Mesenteric fat pad (tissue), 1 donor: ENCODE results near the gene IL32. TPM values are rescaled to one million over a fixed set of nuclear protein-coding genes. Genes with fewer than 3 reads are reported as not detected.

Experiments
- DNase-seq: peaks from one replicate; pipeline ENCODE4 v3.0.0-alpha.2; 2020; ENCODE audit warnings: low spot score
- long read RNA-seq: library from polyadenylated mRNA; unstranded; transcript quantifications from one replicate; pipeline ENCODE4 v2.0.0, GENCODE V29; 2020
- total RNA-seq: library from RNA; stranded (reverse); fragmentation: NEBNext Ultra II Directional; extraction: Animal tissue kit (Norgen Biotek cat#: 25700); gene quantifications from one replicate; pipeline ENCODE4 v1.2.1, GENCODE V29; 2021
- donor health status: DM: yes; HTN: yes; CAD: no.

IL32 gene
- 36.0 TPM for total RNA-seq
- long read RNA-seq, transcript IL32-202 (7 exons, 1,105 nt), result major isoform, 12 of 28 reads
- long read RNA-seq, partial matches to known transcripts, result 1 of 28 reads
- long read RNA-seq, other reads (novel, unspliced or antisense), result 10 of 28 reads

- DNase-seq, result no peak
These were observed at the start of gene IL32 for GRCh38 chr16:3065069-3065741. TSS of gene IL32 (plus strand) at chr16:3065640. CDS start at chr16:3065812, 172 bp downstream.

- DNase-seq, result no peak
These were observed 49.4 kb upstream of the IL32 start for GRCh38 chr16:3015865-3016521.

DNA sequence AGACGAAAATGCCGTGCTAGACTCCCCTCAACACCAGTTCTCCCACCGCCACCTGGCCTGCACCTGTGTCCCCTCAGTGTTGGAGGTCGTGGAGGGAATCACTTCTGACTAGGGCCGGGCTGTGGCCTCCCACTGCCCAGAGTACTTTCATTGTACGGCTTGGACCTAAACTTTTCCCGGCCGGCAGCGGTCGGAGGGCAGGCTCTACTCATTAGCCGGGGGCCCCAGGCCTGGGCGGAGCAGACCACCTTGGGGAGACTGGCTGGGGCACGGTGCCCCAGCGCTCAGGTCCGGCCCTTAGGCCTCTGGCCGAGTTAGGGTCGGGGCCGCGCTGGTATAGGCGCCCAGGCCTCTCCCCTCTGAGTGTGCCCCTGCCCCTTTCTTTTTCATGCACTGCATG, 48.1 kb upstream of the IL32 start:
- DNase-seq, result no peak

- no peak for DNase-seq
These were observed 47.5 kb upstream of the IL32 start, which contains the start of gene CLDN6 for GRCh38 chr16:3017794-3018506. TSS of gene CLDN6 (minus strand) at chr16:3018183. CDS start at chr16:3016021, 2,162 bp downstream.

DNA sequence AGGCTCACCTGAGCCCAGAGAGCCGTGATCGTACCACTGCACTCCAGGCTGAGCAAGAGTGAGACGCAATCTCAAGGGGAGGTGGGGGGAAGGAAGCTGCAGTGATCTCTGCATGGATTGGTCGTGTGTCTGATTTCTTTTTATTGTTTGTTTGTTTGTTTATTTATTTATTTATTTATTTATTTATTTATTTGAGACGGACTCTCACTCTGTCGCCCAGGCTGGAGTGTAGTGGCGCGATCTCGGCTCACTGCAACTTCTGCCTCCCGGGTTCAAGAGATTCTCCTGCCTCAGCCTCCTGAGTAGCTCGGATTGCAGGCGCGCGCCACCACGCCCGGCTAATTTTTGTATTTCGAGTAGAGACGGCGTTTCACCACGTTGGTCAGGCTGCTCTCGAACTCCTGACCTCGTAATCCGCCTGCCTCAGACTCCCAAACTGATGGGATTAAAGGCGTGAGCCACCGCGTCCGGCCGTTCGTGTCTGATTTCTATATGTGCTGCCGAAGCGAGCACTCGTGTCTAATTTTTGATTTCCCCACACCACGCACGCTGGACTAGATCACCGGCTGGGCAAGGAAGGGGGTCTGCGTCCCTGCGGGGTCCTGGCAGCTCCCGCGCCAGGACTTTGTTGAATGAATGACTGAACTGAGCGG, 45.7 kb upstream of the IL32 start:
- DNase-seq, result no peak

DNA sequence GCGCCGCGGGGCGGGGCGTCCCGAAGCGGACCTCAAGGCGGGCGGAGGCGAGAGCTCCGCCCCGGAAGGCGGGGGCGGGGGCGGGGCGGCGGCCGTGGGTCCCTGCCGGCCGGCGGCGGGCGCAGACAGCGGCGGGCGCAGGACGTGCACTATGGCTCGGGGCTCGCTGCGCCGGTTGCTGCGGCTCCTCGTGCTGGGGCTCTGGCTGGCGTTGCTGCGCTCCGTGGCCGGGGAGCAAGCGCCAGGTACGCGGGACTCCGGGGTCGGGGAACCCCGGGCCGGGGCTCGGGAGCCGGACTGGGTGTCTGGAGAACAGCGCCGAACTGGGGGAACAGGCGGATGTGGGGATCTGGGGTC, 45.2 kb upstream of the IL32 start, which contains the start of gene TNFRSF12A:
TNFRSF12A (plus strand) TSS at position 122 of the 357 bp plus-strand sequence; CDS start at position 152, 30 bp downstream.
- peak; percentile 93 for DNase-seq

DNA sequence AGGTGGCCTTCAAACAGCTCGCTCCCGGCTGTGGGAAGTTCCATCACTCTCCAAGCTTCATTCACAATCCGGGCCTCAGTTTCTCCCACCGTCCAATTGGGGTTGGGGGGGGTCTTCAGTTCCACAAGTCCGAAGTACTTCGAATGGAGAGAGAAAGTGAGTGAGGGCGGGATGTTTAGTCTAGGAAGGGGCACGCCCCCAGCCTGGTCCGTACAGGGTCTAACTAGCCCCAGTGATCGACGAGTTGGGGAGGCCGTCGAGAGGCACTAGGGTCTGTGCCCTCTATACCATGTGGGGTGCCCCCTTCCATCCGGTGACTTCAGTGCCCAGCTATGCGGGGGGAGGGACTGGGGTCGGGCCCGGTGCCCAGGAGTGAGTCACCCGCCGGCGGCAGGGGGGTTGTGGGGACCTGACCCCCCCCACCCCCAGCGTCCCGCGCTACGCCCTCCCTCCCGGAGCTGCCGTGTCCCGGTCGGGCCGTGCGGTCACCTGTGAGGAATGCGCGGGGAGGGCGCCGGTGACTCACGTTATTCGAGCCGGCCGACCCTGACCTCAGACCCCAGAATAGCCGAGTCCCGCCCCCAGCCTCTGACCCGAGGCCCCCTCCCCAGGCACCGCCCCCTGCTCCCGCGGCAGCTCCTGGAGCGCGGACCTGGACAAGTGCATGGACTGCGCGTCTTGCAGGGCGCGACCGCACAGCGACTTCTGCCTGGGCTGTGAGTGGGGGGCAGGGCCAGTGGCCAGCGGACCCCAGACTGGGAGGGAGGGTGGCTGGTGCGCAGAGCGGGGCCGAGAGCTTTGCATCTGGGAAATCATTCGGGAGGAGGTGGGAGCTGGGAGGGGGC, 44.6 kb upstream of the IL32 start:
- DNase-seq, result peak; percentile 96

DNA sequence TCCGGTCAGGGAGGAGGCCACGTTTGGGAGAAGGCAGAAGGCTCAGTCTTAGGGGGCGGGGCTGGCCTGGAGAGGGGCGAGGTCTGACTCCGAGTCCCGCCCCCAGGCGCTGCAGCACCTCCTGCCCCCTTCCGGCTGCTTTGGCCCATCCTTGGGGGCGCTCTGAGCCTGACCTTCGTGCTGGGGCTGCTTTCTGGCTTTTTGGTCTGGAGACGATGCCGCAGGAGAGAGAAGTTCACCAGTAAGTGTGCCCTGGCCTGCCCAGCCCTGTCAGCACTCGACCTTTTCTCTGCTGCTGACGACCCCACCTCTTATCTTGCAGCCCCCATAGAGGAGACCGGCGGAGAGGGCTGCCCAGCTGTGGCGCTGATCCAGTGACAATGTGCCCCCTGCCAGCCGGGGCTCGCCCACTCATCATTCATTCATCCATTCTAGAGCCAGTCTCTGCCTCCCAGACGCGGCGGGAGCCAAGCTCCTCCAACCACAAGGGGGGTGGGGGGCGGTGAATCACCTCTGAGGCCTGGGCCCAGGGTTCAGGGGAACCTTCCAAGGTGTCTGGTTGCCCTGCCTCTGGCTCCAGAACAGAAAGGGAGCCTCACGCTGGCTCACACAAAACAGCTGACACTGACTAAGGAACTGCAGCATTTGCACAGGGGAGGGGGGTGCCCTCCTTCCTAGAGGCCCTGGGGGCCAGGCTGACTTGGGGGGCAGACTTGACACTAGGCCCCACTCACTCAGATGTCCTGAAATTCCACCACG, 43.8 kb upstream of the IL32 start:
- peak; percentile 92 for DNase-seq

GRCh38 chr16:3022208-3022683, 43.2 kb upstream of the IL32 start:
- peak; percentile 97 for DNase-seq

DNA sequence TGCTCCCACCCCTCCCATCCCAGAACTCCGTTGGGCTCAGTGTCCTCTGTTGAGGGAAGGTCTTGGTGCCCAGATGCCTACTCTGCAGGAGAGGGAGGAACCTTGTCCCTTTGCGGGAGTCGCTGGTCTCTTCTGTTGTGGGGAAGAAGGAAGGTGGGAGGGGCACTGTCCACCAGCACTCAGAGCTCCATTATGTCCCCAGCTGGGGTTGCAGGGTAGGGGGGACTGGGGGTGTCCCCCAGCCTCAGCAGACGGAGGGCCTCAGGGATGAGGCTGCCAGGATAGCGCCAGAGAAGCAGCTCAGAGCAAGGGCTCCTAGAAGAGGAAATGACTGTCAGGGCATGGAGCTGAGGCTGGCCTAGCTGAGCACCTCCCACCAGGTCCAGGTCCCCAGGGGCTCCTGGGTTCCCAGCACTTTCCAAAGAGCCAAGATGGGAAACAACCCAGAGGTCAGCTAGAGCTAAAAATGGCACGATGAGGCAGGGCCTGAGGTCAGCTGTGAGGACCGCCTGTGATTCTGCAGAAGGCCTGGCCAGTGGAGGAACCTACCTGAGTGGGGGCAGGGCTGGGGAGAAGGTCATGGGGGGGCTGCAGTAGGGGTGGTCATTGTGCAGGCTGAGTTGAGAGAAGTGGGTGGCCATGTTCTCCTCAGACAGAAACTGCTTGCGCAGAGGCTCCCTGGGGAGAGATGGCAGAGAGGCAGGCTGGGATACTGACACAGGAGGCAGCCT, 42.6 kb upstream of the IL32 start:
- no peak for DNase-seq

DNA sequence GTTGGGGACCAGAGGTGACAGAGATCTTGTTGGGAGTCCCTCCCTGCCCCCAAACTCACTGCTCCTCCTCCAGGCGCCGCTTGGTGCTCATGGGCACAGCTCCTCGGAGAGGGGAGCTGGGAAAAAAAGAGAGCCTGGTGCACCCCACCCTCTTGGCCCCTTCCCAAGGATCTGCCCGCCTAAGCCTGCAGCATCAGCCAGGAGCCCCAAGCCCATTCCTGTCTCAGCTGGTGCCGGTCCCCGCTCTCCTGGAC, 42.1 kb upstream of the IL32 start:
- no peak for DNase-seq

DNA sequence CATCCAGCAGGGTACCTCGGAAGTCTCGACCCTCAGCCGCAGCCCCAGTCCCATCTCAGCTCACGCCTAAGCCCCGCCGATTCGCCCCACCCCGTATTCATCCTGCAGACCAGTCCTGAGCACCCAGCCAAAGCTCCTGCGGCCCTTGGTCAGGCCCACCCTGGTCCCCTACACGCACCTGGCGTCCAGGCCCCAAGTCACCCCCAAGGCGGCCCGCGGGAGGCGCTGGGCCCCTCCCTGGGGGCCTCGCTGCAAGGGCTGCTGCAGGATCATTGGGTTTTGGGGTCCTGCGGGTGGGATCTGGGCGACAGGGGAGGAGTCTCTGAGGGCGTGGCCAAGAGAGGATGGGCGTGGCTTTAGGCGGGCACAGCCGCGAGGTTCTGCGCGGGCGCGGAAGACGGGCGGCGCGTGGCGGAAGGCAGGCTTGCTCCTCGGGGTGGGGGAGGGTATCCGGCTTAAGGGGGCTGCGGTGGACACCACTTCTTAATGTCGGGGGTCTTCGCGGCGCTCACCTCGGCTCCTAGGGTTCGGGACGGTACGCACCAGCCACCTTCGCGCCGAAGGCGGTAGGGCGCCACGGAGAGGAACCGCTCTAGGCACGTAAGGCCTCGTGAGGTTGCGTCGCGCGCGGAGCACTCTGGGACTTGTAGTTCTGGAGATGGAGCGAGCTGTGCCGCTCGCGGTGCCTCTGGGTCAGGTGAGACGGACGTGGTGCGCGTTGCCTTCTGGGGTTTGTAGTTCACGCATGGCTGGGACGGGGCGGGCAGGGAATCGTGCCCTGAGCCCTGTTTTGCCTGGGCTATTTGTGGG, 41.6 kb upstream of the IL32 start, which contains the start of the genes HCFC1R1 and THOC6:
HCFC1R1 (minus strand) TSS at position 274 of the 810 bp plus-strand sequence; CDS start at position 273, 1 bp downstream.
THOC6 (plus strand) TSS at position 367 of the 810 bp plus-strand sequence; CDS start at position 659, 292 bp downstream.
- peak; percentile 99 for DNase-seq

DNA sequence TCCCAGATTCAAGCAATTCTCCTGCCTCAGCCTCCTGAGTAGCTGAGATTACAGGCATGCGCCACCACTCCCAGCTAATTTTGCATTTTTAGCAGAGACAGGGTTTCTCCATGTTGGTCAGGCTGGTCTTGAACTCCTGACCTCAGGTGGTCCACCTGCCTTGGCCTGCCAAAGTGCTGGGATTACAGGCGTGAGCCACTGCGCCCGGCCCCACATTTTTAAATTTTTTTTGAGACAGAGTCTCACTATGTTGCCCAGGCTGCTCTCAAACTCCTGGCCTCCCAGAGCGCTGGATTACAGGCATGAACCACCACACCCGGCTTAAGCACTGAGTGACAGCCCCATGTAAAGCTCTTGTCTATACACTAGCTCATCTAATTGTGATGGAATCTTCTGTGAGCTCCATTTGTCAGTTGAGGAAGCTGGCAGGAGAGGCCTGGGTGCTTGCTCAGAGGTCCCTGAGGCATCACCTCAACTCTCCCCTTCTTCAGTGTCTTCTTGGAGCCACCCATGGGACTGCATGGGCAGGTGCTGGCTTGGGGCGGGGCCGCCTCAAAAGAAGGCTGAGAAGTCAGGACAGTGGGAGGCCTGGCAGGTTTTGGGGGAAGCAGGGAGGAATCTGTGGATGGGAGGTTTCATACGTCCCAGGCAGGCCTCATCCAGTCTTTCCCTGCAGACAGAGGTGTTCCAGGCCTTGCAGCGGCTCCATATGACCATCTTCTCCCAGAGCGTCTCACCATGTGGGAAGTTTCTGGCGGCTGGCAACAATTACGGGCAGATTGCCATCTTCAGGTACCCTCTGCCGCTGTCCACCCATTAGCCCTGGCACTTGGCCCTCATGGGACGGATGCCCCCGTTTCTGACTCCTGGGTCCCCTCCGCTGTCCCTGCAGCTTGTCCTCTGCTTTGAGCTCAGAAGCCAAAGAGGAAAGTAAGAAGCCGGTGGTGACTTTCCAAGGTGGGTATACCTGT, 40.1 kb upstream of the IL32 start:
- no peak for DNase-seq

DNA sequence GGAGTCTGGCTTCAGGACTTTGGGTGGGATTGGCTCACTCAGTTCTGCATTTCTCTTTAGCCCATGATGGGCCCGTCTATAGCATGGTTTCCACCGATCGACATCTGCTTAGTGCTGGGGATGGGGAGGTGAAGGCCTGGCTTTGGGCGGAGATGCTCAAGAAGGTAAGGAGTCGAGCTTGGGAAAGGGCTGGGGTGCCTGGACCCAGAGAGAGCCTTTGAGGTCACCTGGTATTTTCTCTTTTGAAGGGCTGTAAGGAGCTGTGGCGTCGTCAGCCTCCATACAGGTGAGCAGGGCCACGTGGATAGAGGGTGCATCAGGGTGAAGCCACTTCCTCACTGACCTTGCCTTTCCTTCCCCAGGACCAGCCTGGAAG, 39.4 kb upstream of the IL32 start:
- no peak for DNase-seq

- no peak for DNase-seq
These were observed 38.6 kb upstream of the IL32 start for GRCh38 chr16:3026609-3027488.

DNA sequence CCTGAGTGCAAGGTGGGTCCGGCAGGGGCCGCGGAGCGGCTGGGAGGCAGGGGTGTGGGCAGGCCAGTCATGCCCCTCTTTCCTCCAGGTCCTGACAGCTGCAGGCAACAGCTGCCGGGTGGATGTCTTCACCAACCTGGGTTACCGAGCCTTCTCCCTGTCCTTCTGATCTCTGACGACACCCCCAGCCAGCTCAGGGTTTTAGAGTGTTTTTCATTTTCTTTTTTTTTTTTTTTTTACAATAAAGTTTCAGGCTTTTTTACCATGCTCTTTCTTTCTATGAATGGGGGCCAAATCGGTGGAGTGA, 38.0 kb upstream of the IL32 start:
- DNase-seq, result no peak
